Liver (tissue), 9 donors: ENCODE data around the gene CLDN12. TPM values are rescaled to one million over a fixed set of nuclear protein-coding genes. Genes with fewer than 3 reads are reported as not detected.
"Not testable (repeated sequence)": the region's sequence is repeated elsewhere in the genome, so short reads cannot be mapped to it uniquely, and the experiment has no call there.

Source experiments
- DNase-seq: peaks from one replicate; pipeline ENCODE4 v3.0.0-alpha.2; 2017; ENCODE audit warnings: low spot score
- H3K27ac ChIP-seq, 2 donors: one replicate each; pipeline ENCODE4 v1.7.0; 2013; ENCODE audit warnings: inconsistent platforms in 2 of 2, low read length in 2 of 2, control low read depth in 1 of 2, low read depth in 1 of 2, mild to moderate bottlenecking in 1 of 2
- H3K27me3 ChIP-seq, 4 donors: one replicate each; pipeline versions ENCODE4 v1.6.1 to v1.7.0; 2013; ENCODE audit warnings: low read length in 3 of 4, inconsistent platforms in 1 of 4, mild to moderate bottlenecking in 1 of 4, moderate library complexity in 1 of 4; ENCODE audit not compliant: control insufficient read depth in 4 of 4, insufficient read depth in 4 of 4
- H3K36me3 ChIP-seq, 4 donors: one replicate each; pipeline versions ENCODE4 v1.6.1 to v1.7.0; 2013; ENCODE audit warnings: low read length in 3 of 4, mild to moderate bottlenecking in 3 of 4, low read depth in 1 of 4, moderate library complexity in 1 of 4; ENCODE audit not compliant: control insufficient read depth in 4 of 4, insufficient read depth in 3 of 4
- H3K4me1 ChIP-seq, 4 donors: one replicate each; pipeline versions ENCODE4 v1.6.1 to v1.7.0; 2013; ENCODE audit warnings: low read length in 3 of 4, mild to moderate bottlenecking in 3 of 4, moderate library complexity in 1 of 4; ENCODE audit not compliant: control insufficient read depth in 4 of 4, insufficient read depth in 4 of 4
- H3K4me3 ChIP-seq, 3 donors: one replicate each; pipeline versions ENCODE4 v1.6.1 to v1.7.0; 2013; ENCODE audit warnings: low read length in 3 of 3, control low read depth in 1 of 3, low read depth in 1 of 3, mild to moderate bottlenecking in 1 of 3
- H3K9ac ChIP-seq, 2 donors: one replicate each; pipeline ENCODE4 v1.7.0; 2013; ENCODE audit warnings: low read length in 2 of 2, mild to moderate bottlenecking in 2 of 2, moderate library complexity in 2 of 2, control low read depth in 1 of 2, low read depth in 1 of 2
- H3K9me3 ChIP-seq, 4 donors: one replicate each; pipeline versions ENCODE4 v1.6.1 to v1.7.0; 2013; ENCODE audit warnings: low read length in 3 of 4; ENCODE audit not compliant: control insufficient read depth in 4 of 4
- HNF4A ChIP-seq, 2 donors: conservative IDR thresholded peaks; 2 replicates each; pipeline ENCODE4 v1.6.1; 2016; ENCODE audit warnings: antibody characterized with exemption in 2 of 2, mild to moderate bottlenecking in 2 of 2
- NR2F2 ChIP-seq: IDR thresholded peaks from 2 replicates; pipeline ENCODE4 v1.6.1; 2016; ENCODE audit warnings: antibody characterized with exemption
- RAD21 ChIP-seq, 2 donors: IDR thresholded peaks; 2 replicates each; pipeline ENCODE4 v1.6.1; 2016; ENCODE audit warnings: antibody characterized with exemption in 2 of 2, mild to moderate bottlenecking in 2 of 2
- RXRA ChIP-seq, 2 donors: IDR thresholded peaks; 2 replicates each; pipeline ENCODE4 v1.6.1; 2017 to 2018; ENCODE audit warnings: antibody characterized with exemption in 2 of 2, mild to moderate bottlenecking in 1 of 2
- SP1 ChIP-seq: IDR thresholded peaks from 2 replicates; pipeline ENCODE4 v1.6.1; 2018; ENCODE audit warnings: antibody characterized with exemption, mild to moderate bottlenecking
- YY1 ChIP-seq: IDR thresholded peaks from 2 replicates; pipeline ENCODE4 v1.6.1; 2016; ENCODE audit warnings: antibody characterized with exemption, mild to moderate bottlenecking
- WGBS: extraction: QIAGEN DNeasy Blood & Tissue Kit; methylation state at CpG from one replicate; pipeline ENCODE4 v1.1.7; 2013; 5-methylcytosine and 5-hydroxymethylcytosine counted together
- polyA plus RNA-seq, 2 donors: library from polyadenylated mRNA; stranded (reverse) in 1 of 2; unstranded in 1 of 2; fragments of 200-250 nt in 1 of 2; fragments of >200 nt in 1 of 2; fragmentation: Nextera tagmentation in 1 of 2; extraction: Ambion mirVana in 1 of 2; gene quantifications; one replicate each; pipeline versions ENCODE4 v1.2.1 to v1.2.3, GENCODE V29; 2013 to 2015
- total RNA-seq, 2 donors: library from RNA; depleted of rRNA; stranded (reverse); fragments of >200 nt; gene quantifications; one replicate each; pipeline ENCODE4 v1.2.3, GENCODE V29; 2014
- TF ChIP-seq, protein P1 (sequence below): IDR thresholded peaks from 2 replicates; pipeline ENCODE4 v1.6.1; 2016; ENCODE audit warnings: antibody characterized with exemption, mild to moderate bottlenecking
- TF ChIP-seq, protein P2 (sequence below): IDR thresholded peaks from 2 replicates; pipeline ENCODE4 v1.6.1; 2016; ENCODE audit warnings: antibody characterized with exemption
- donor health status: healthy.
- donor health status: healthy.
- donor health status: healthy.
- donor health status: healthy.
- donor health status: healthy.

Gene CLDN12
- total and polyA plus RNA-seq, 4 donors, result 22.5 to 50.0 (median 23.7) TPM

DNA sequence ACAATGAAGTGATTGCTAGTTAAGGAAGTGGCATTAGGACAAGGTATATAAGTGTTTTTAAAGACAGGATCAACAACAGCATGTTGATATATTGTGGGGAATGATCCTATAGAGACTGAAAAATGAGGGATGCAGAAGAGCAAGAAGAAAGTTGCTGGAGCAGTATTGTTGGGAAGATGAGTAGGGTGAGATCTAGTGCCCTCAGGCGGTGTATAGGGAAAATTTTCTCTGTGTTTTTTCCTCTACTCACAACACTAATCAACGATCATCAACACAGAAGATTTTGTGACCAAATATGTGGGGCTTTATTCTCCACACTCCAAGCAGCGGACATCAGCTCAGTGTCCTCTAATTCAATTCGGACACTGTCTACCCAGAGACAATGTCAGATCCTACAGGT is 56.6 kb downstream of the CLDN12 start:
- Histone ChIP-seq H3K36me3 (no peaks in the 10 kb centered on the region), H3K4me1 (peaks cover 4 to 34% (median 16%) of the 10 kb centered on the region in 4 donors), H3K27me3 (no peaks in the 10 kb centered on the region), H3K27ac (no peak overlapping the region), H3K9ac (no peak overlapping the region), H3K9me3 (peaks cover 0 to 4% (median 0%) of the 10 kb centered on the region in 4 donors), H3K4me3 (no peak overlapping the region)
- TF ChIP-seq RAD21 (IDR thresholded peaks at IDR 0.05) (peak in 1 of 2 donors; percentile 40), NR2F2 (no peak)
- WGBS, result 82% methylated on average over 4 of the region's 4 CpGs
- DNase-seq, result no peak

DNA sequence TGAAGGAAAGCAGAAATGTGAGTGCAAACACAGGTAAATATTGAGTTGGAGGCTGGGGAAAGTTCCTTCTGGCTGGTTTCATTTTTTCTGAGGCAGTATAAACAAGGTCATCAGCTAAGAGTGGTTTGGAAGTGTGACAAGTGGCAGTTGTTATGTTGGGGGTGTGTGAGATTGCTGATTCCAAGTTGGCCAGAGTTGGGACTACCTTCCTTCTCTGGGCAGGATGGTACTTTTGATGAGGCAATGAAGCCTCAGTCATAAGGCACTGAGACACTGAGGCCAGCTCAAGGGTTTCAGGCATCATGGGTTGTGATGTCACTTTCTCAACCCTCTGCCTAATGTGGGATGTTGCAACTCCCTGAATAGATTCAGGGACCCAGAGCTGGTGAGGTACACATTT is 58.0 kb downstream of the CLDN12 start:
- no peak for DNase-seq
- no peak overlapping the region for H3K9ac ChIP-seq
- TF ChIP-seq, protein P1, sequence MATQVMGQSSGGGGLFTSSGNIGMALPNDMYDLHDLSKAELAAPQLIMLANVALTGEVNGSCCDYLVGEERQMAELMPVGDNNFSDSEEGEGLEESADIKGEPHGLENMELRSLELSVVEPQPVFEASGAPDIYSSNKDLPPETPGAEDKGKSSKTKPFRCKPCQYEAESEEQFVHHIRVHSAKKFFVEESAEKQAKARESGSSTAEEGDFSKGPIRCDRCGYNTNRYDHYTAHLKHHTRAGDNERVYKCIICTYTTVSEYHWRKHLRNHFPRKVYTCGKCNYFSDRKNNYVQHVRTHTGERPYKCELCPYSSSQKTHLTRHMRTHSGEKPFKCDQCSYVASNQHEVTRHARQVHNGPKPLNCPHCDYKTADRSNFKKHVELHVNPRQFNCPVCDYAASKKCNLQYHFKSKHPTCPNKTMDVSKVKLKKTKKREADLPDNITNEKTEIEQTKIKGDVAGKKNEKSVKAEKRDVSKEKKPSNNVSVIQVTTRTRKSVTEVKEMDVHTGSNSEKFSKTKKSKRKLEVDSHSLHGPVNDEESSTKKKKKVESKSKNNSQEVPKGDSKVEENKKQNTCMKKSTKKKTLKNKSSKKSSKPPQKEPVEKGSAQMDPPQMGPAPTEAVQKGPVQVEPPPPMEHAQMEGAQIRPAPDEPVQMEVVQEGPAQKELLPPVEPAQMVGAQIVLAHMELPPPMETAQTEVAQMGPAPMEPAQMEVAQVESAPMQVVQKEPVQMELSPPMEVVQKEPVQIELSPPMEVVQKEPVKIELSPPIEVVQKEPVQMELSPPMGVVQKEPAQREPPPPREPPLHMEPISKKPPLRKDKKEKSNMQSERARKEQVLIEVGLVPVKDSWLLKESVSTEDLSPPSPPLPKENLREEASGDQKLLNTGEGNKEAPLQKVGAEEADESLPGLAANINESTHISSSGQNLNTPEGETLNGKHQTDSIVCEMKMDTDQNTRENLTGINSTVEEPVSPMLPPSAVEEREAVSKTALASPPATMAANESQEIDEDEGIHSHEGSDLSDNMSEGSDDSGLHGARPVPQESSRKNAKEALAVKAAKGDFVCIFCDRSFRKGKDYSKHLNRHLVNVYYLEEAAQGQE, result no peak
- TF ChIP-seq, protein P2, sequence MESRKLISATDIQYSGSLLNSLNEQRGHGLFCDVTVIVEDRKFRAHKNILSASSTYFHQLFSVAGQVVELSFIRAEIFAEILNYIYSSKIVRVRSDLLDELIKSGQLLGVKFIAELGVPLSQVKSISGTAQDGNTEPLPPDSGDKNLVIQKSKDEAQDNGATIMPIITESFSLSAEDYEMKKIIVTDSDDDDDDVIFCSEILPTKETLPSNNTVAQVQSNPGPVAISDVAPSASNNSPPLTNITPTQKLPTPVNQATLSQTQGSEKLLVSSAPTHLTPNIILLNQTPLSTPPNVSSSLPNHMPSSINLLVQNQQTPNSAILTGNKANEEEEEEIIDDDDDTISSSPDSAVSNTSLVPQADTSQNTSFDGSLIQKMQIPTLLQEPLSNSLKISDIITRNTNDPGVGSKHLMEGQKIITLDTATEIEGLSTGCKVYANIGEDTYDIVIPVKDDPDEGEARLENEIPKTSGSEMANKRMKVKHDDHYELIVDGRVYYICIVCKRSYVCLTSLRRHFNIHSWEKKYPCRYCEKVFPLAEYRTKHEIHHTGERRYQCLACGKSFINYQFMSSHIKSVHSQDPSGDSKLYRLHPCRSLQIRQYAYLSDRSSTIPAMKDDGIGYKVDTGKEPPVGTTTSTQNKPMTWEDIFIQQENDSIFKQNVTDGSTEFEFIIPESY, result no peak
- TF ChIP-seq HNF4A (conservative IDR thresholded peaks at IDR 0.05), result peak in 1 of 2 donors; percentile 24

DNA sequence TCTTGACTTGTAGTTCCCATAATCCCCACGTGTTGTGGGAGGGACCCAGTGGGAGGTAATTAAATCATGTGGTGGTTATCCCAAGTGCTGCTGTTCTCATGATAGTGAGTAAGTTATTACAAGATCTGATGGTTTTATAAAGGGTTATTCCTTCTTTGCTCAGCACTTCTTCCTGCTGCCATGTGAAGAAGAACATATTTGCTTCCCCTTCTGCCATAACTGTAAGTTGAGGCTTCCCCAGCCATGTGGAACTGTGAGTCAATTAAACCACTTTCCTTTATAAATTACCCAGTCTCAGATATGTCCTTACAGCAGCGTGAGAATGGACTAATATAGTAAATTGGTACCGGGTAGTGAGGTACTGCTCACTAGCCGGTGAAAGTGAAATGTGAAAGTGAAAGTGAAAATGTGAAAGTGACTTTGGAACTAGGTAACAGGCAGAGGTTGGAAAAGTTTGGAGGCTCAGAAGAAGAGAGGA is 59.9 kb downstream of the CLDN12 start:
- Histone ChIP-seq H3K27ac (peak overlapping the region; percentile 76 to 84), H3K4me3 (peak overlapping the region; percentile 53 to 69 (median 55)), H3K9ac (peak overlapping the region; percentile 81 to 86), H3K4me1 (peaks cover 4 to 32% (median 15%) of the 10 kb centered on the region in 4 donors)
- DNase-seq, H3K27me3 ChIP-seq, H3K36me3 ChIP-seq, H3K9me3 ChIP-seq: not testable (repeated sequence)
- WGBS, result 4% methylated on average over 4 of the region's 4 CpGs
- TF ChIP-seq YY1 (peak; percentile 48), RXRA (IDR thresholded peaks at IDR 0.05) (peak; percentile 7 to 11), SP1 (peak; percentile 72), HNF4A (conservative IDR thresholded peaks at IDR 0.05) (peak; percentile 70 to 78)

More for the DNA sequence above, 58.0 kb downstream of the CLDN12 start:
- peak overlapping the region in 1 of 2 donors; percentile 1 for H3K27ac ChIP-seq
- no peaks in the 10 kb centered on the region for H3K27me3 ChIP-seq
- H3K4me1 ChIP-seq, result peaks cover 4 to 32% (median 15%) of the 10 kb centered on the region in 4 donors
- H3K4me3 ChIP-seq, result no peak overlapping the region
- H3K36me3 ChIP-seq, result no peaks in the 10 kb centered on the region
- H3K9me3 ChIP-seq, result peaks cover 0 to 4% (median 0%) of the 10 kb centered on the region in 4 donors

Other genes starting within 250 kb of the CLDN12 start
- gene STEAP1, start 249.0 kb upstream of the CLDN12 start, total RNA-seq, result 10 to 100 TPM; 28.5 to 37.1 TPM
- 10 to 100 TPM; 20.0 to 30.8 TPM for gene STEAP1, start 249.0 kb upstream of the CLDN12 start, polyA plus RNA-seq
- gene STEAP2, start 191.7 kb upstream of the CLDN12 start, total RNA-seq, result 10 to 100 TPM in 1 of 2 donors, 1 to 10 TPM in 1; 8.0 to 25.9 TPM
- gene STEAP2, start 191.7 kb upstream of the CLDN12 start, polyA plus RNA-seq, result 1 to 10 TPM; 1.2 to 2.3 TPM
- 10 to 100 TPM in 1 of 2 donors, 1 to 10 TPM in 1; 4.0 to 11.7 TPM for gene CFAP69, start 158.3 kb upstream of the CLDN12 start, total RNA-seq
- gene CFAP69, start 158.3 kb upstream of the CLDN12 start, polyA plus RNA-seq, result 1 to 10 TPM; 1.2 to 4.1 TPM
- not detected for gene FAM237B, start 82.2 kb upstream of the CLDN12 start, total RNA-seq
- not detected for gene FAM237B, start 82.2 kb upstream of the CLDN12 start, polyA plus RNA-seq
- 10 to 100 TPM in 1 of 2 donors, 1 to 10 TPM in 1; 6.5 to 18.9 TPM for gene GTPBP10, start 56.7 kb upstream of the CLDN12 start, total RNA-seq
- 10 to 100 TPM in 1 of 2 donors, 1 to 10 TPM in 1; 7.2 to 17.3 TPM for gene GTPBP10, start 56.7 kb upstream of the CLDN12 start, polyA plus RNA-seq
- not detected for gene PTTG1IP2, start 66.2 kb downstream of the CLDN12 start, total RNA-seq
- 1 to 10 TPM in 1 of 2 donors, not detected in 1; 2.0 TPM for gene PTTG1IP2, start 66.2 kb downstream of the CLDN12 start, polyA plus RNA-seq
- 10 to 100 TPM in 1 of 2 donors, 1 to 10 TPM in 1; 9.5 to 12.4 TPM for gene CDK14, start 192.9 kb downstream of the CLDN12 start, total RNA-seq
- gene CDK14, start 192.9 kb downstream of the CLDN12 start, polyA plus RNA-seq, result 1 to 10 TPM; 4.2 to 5.3 TPM